H9 (cell line): ENCODE results near the gene ULK1. TPM values are rescaled to one million over a fixed set of nuclear protein-coding genes. Genes with fewer than 3 reads are reported as not detected.

ENCODE experiments used
- DNase-seq: peaks from one replicate; pipeline ENCODE4 v3.0.0-alpha.2; 2017
- H2AFZ ChIP-seq: one replicate; pipeline ENCODE4 v1.6.1; 2013; ENCODE audit warnings: mild to moderate bottlenecking, low read length, control low read depth, moderate library complexity
- H2AK5ac ChIP-seq: 2 replicates; pipeline ENCODE4 v1.6.1; 2013; ENCODE audit warnings: low read length, control low read depth, mixed read lengths; ENCODE audit not compliant: insufficient read length
- H2BK120ac ChIP-seq: one replicate; pipeline ENCODE4 v1.6.1; 2013; ENCODE audit warnings: low read depth, mild to moderate bottlenecking, low read length, control low read depth, inconsistent platforms; ENCODE audit not compliant: poor library complexity, severe bottlenecking
- H2BK12ac ChIP-seq: 2 replicates; pipeline ENCODE4 v1.6.1; 2013; ENCODE audit warnings: low read length, control low read depth, mixed read lengths, low read depth; ENCODE audit not compliant: insufficient read length
- H2BK15ac ChIP-seq: 2 replicates; pipeline ENCODE4 v1.6.1; 2013; ENCODE audit warnings: low read depth, low read length, control low read depth
- H2BK20ac ChIP-seq: one replicate; pipeline ENCODE4 v1.6.1; 2013; ENCODE audit warnings: low read depth, mild to moderate bottlenecking, low read length, control low read depth, inconsistent platforms; ENCODE audit not compliant: poor library complexity, severe bottlenecking
- H2BK5ac ChIP-seq: 2 replicates; pipeline ENCODE4 v1.6.1; 2013; ENCODE audit warnings: low read length, control low read depth, mixed read lengths; ENCODE audit not compliant: insufficient read length
- H3K14ac ChIP-seq: 2 replicates; pipeline ENCODE4 v1.6.1; 2013; ENCODE audit warnings: low read length, control low read depth; ENCODE audit not compliant: insufficient read depth
- H3K18ac ChIP-seq: 2 replicates; pipeline ENCODE4 v1.6.1; 2013; ENCODE audit warnings: low read depth, mild to moderate bottlenecking, mixed read lengths, low read length, control low read depth; ENCODE audit not compliant: insufficient read length
- H3K23ac ChIP-seq: 2 replicates; pipeline ENCODE4 v1.6.1; 2013; ENCODE audit warnings: low read length, control low read depth, mixed read lengths, low read depth; ENCODE audit not compliant: insufficient read length
- H3K23me2 ChIP-seq: 2 replicates; pipeline ENCODE4 v1.6.1; 2013; ENCODE audit warnings: low read depth, mild to moderate bottlenecking, mixed read lengths, low read length, control low read depth; ENCODE audit not compliant: insufficient read length, poor library complexity, severe bottlenecking
- H3K27ac ChIP-seq: 2 replicates; pipeline ENCODE4 v1.5.1; 2013; ENCODE audit warnings: low read length, control low read depth, mixed read lengths, low read depth; ENCODE audit not compliant: insufficient read length
- H3K27me3 ChIP-seq: 2 replicates; pipeline ENCODE4 v1.6.1; 2013; ENCODE audit warnings: low read length, control low read depth, inconsistent platforms; ENCODE audit not compliant: insufficient read depth
- H3K4ac ChIP-seq: 2 replicates; pipeline ENCODE4 v1.6.1; 2013; ENCODE audit warnings: low read depth, mild to moderate bottlenecking, control low read depth, inconsistent platforms, low read length, moderate library complexity
- H3K4me1 ChIP-seq: 2 replicates; pipeline ENCODE4 v1.6.1; 2013; ENCODE audit warnings: low read length, control low read depth, inconsistent platforms; ENCODE audit not compliant: insufficient read depth
- H3K4me2 ChIP-seq: 2 replicates; pipeline ENCODE4 v1.6.1; 2013; ENCODE audit warnings: low read length, control low read depth, mixed read lengths; ENCODE audit not compliant: insufficient read length, insufficient read depth
- H3K56ac ChIP-seq: 2 replicates; pipeline ENCODE4 v1.6.1; 2013; ENCODE audit warnings: low read depth, mild to moderate bottlenecking, mixed read lengths, low read length, control low read depth; ENCODE audit not compliant: insufficient read length
- H3K79me1 ChIP-seq: 2 replicates; pipeline ENCODE4 v1.6.1; 2013; ENCODE audit warnings: low read depth, mild to moderate bottlenecking, moderate library complexity, low read length, control low read depth, inconsistent platforms; ENCODE audit not compliant: insufficient read depth, poor library complexity, severe bottlenecking
- H3K79me2 ChIP-seq: 2 replicates; pipeline ENCODE4 v1.6.1; 2013; ENCODE audit warnings: low read length, control low read depth, inconsistent platforms; ENCODE audit not compliant: insufficient read depth
- H3K9ac ChIP-seq: 2 replicates; pipeline ENCODE4 v1.6.1; 2013; ENCODE audit warnings: low read length, control low read depth, mixed read lengths; ENCODE audit not compliant: insufficient read length; ENCODE audit errors: extremely low read depth
- H3K9me3 ChIP-seq: one replicate; pipeline ENCODE4 v1.6.1; 2013; ENCODE audit warnings: low read depth, low read length, inconsistent platforms; ENCODE audit not compliant: control insufficient read depth
- H3T11ph ChIP-seq: one replicate; pipeline ENCODE4 v1.6.1; 2013; ENCODE audit warnings: mild to moderate bottlenecking, low read length, control low read depth, inconsistent platforms
- H4K20me1 ChIP-seq: one replicate; pipeline ENCODE4 v1.6.1; 2013; ENCODE audit not compliant: control insufficient read depth, insufficient read length, insufficient read depth
- H4K5ac ChIP-seq: 2 replicates; pipeline ENCODE4 v1.6.1; 2013; ENCODE audit warnings: low read depth, mild to moderate bottlenecking, mixed read lengths, low read length, control low read depth; ENCODE audit not compliant: insufficient read length
- H4K8ac ChIP-seq: replicated peaks from 2 replicates; pipeline ENCODE4 v1.6.1; 2013; ENCODE audit warnings: low read length, control low read depth, mixed read lengths, low read depth; ENCODE audit not compliant: insufficient read length
- H4K91ac ChIP-seq: 2 replicates; pipeline ENCODE4 v1.6.1; 2013; ENCODE audit warnings: low read depth, mild to moderate bottlenecking, moderate library complexity, mixed read lengths, low read length, control low read depth; ENCODE audit not compliant: insufficient read length
- H3K27ac Mint-ChIP-seq, 3 experiments: 2 replicates in 2 of 3; 3 replicates in 1 of 3; pipeline ENCODE4 v1.8.0; 2020 to 2021; ENCODE audit warnings: mixed read lengths in 3 of 3, mild to moderate bottlenecking in 1 of 3, moderate library complexity in 1 of 3
- H3K27me3 Mint-ChIP-seq: 2 replicates; pipeline ENCODE4 v1.8.0; 2021; ENCODE audit warnings: low read depth, mild to moderate bottlenecking, moderate library complexity, mixed read lengths
- H3K36me3 Mint-ChIP-seq, 3 experiments: 2 replicates in 2 of 3; 3 replicates in 1 of 3; pipeline ENCODE4 v1.8.0; 2020 to 2021; ENCODE audit warnings: low read depth in 3 of 3, mixed read lengths in 3 of 3; ENCODE audit not compliant: insufficient read depth in 1 of 3
- H3K4me1 Mint-ChIP-seq, 2 experiments: 2 replicates each; pipeline ENCODE4 v1.8.0; 2020; ENCODE audit warnings: mixed read lengths in 2 of 2
- H3K4me3 Mint-ChIP-seq, 2 experiments: 2 replicates in 1 of 2; 3 replicates in 1 of 2; pipeline ENCODE4 v1.8.0; 2020 to 2021; ENCODE audit warnings: mild to moderate bottlenecking in 2 of 2, mixed read lengths in 2 of 2, moderate library complexity in 1 of 2
- H3K9me3 Mint-ChIP-seq, 2 experiments: 2 replicates in 1 of 2; 3 replicates in 1 of 2; pipeline ENCODE4 v1.8.0; 2020; ENCODE audit warnings: mild to moderate bottlenecking in 2 of 2, mixed read lengths in 2 of 2, moderate library complexity in 1 of 2
- WGBS: extraction: QIAGEN DNeasy Blood & Tissue Kit; methylation state at CpG from one replicate; pipeline ENCODE4 v1.1.7; 2013; ENCODE audit warnings: missing lambda C conversion rate, low lambda C conversion rate, mixed read lengths; ENCODE audit not compliant: insufficient read length; ENCODE audit errors: extremely low coverage; 5-methylcytosine and 5-hydroxymethylcytosine counted together
- total RNA-seq: library from RNA; stranded (reverse); gene quantifications from 2 replicates; pipeline ENCODE4 v1.2.1, GENCODE V29; 2021
- TF ChIP-seq, protein P1 (sequence below): fragments of 200-600 bp; sonication (generic); conservative IDR thresholded peaks from 3 replicates; pipeline ENCODE4 v1.8.0; 2021; ENCODE audit warnings: antibody characterized with exemption, mild to moderate bottlenecking

Gene ULK1
- total RNA-seq, 1 experiment from 2014 or later: 57.2 TPM

DNA sequence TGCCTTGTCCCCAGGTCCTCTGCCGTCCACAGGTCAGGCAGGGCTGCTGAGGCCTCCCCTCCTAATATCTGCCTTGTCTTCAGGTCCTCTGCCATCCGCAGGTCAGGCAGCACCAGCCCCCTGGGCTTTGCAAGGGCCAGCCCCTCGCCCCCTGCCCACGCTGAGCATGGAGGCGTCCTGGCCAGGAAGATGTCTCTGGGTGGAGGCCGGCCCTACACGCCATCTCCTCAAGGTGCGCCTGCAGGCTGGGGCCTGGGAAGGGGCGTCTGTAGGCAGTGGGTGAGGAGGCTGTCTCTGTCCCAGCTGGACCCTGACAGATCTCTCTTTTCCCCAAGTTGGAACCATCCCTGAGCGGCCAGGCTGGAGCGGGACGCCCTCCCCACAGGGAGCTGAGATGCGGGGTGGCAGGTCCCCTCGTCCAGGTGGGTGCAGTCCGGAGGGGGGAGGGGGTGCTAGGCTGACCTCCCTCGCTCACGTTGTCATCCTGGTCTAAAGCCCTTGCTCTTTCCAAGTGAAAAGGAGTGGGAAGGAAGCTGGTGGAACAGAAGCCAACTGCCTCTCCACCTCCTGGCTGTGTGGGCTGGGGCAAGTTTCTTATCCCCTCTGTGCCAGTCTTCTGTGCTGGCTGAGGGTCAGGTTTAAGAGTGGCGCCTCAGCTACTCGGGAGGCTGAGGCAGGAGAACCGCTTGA, 20.7 kb downstream of the ULK1 start:
- Histone ChIP-seq H3K79me1 (no peaks in the 10 kb centered on the region), H4K20me1 (peaks cover 3% of the 10 kb centered on the region), H3T11ph (no peak overlapping the region), H2BK120ac (no peak overlapping the region), H3K79me2 (no peaks in the 10 kb centered on the region), H3K27ac (no peak overlapping the region), H3K4me1 (no peaks in the 10 kb centered on the region), H3K9ac (no peak overlapping the region), H3K18ac (no peak overlapping the region), H2BK5ac (no peak overlapping the region), H3K23ac (no peak overlapping the region), H2BK20ac (no peak overlapping the region), H3K23me2 (no peaks in the 10 kb centered on the region), H2BK12ac (no peak overlapping the region), H4K8ac (no peak overlapping the region), H4K91ac (no peak overlapping the region), H4K5ac (no peak overlapping the region), H3K56ac (no peak overlapping the region), H3K4me2 (no peak overlapping the region), H3K14ac (no peak overlapping the region; the same call in 1 of the 2 replicates), H3K4ac (no peak overlapping the region), H2AK5ac (no peak overlapping the region), H3K27me3 (no peaks in the 10 kb centered on the region), H2BK15ac (no peak overlapping the region), H3K9me3 (no peaks in the 10 kb centered on the region), H2AFZ (no peak overlapping the region)
- Mint-ChIP-seq H3K4me3 (no peak overlapping the region), H3K27me3 (no peaks in the 10 kb centered on the region), H3K9me3 (no peaks in the 10 kb centered on the region), H3K36me3 (peaks cover 9 to 50% (median 45%) of the 10 kb centered on the region in 3 experiments; a peak in 6 of 7 replicates), H3K27ac (no peak overlapping the region), H3K4me1 (0 out of 4 replicates have a peak, but pooled peaks cover 0 to 2% of the 10 kb centered on the region in 2 experiments)
- no peak for DNase-seq
- WGBS: no CpG with 5 or more reads among the region's 20 CpGs
- TF ChIP-seq, protein P1, sequence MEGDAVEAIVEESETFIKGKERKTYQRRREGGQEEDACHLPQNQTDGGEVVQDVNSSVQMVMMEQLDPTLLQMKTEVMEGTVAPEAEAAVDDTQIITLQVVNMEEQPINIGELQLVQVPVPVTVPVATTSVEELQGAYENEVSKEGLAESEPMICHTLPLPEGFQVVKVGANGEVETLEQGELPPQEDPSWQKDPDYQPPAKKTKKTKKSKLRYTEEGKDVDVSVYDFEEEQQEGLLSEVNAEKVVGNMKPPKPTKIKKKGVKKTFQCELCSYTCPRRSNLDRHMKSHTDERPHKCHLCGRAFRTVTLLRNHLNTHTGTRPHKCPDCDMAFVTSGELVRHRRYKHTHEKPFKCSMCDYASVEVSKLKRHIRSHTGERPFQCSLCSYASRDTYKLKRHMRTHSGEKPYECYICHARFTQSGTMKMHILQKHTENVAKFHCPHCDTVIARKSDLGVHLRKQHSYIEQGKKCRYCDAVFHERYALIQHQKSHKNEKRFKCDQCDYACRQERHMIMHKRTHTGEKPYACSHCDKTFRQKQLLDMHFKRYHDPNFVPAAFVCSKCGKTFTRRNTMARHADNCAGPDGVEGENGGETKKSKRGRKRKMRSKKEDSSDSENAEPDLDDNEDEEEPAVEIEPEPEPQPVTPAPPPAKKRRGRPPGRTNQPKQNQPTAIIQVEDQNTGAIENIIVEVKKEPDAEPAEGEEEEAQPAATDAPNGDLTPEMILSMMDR: no peak
